IMR-90 (cell line): Measurements from ENCODE around the gene SRD5A1. TPM values are rescaled to one million over a fixed set of nuclear protein-coding genes. Genes with fewer than 3 reads are reported as not detected.
A peak's percentile ranks its signal among the peaks of the same experiment; 100 is the strongest.

Source experiments
- ATAC-seq: fragments of 200-7000 bp; cut with Tn5 transposase; 2 replicates; pipeline ENCODE4 v1.9.1; 2020; ENCODE audit warnings: low read depth, mild to moderate bottlenecking, moderate library complexity
- BruUV-seq: library from RNA; stranded (reverse); fragments of 400-500 nt; replicated peaks from 2 replicates; lab custom pipeline; 2021; lab: Mats Ljungman, UMichigan
- CTCF ChIA-PET: fragments of 300-600 bp; formaldehyde crosslinking; extraction: SDS; loops from one replicate; lab custom pipeline; 2021; ENCODE audit warnings: antibody characterized with exemption; lab: Yijun Ruan, JAX
- POLR2A ChIA-PET: fragments of 300-600 bp; sonication (Branson Sonifier 250); formaldehyde crosslinking; loops from one replicate; lab custom pipeline; 2022; ENCODE audit warnings: antibody characterized with exemption; ENCODE audit not compliant: unreplicated experiment; lab: Charles Lee
- DNase-seq: peaks from one replicate; pipeline ENCODE4 v3.0.0; 2013
- H2AFZ ChIP-seq: replicated peaks from 2 replicates; pipeline ENCODE3; 2013; ENCODE audit warnings: low read length, mild to moderate bottlenecking; ENCODE audit not compliant: poor library complexity
- H2AK5ac ChIP-seq: 2 replicates; pipeline ENCODE4 v1.6.1; 2013; ENCODE audit warnings: low read depth, low read length, inconsistent platforms
- H2AK9ac ChIP-seq: replicated peaks from 2 replicates; pipeline ENCODE3; 2013; ENCODE audit warnings: mild to moderate bottlenecking, low read depth, low read length, moderate library complexity; ENCODE audit not compliant: poor library complexity
- H2BK120ac ChIP-seq: 2 replicates; pipeline ENCODE4 v1.6.1; 2013; ENCODE audit warnings: low read depth, low read length, inconsistent platforms
- H2BK15ac ChIP-seq: 3 replicates; pipeline ENCODE4 v1.6.1; 2013; ENCODE audit warnings: low read depth, low read length, inconsistent platforms
- H2BK20ac ChIP-seq: 2 replicates; pipeline ENCODE4 v1.6.1; 2013; ENCODE audit warnings: low read depth, mild to moderate bottlenecking, inconsistent platforms, low read length, moderate library complexity
- H2BK5ac ChIP-seq: 2 replicates; pipeline ENCODE4 v1.6.1; 2013; ENCODE audit warnings: mild to moderate bottlenecking, low read depth, low read length, inconsistent platforms; ENCODE audit not compliant: poor library complexity, severe bottlenecking
- H3K14ac ChIP-seq: replicated peaks from 2 replicates; pipeline ENCODE4 v1.6.1; 2013; ENCODE audit warnings: low read depth, low read length, inconsistent platforms
- H3K18ac ChIP-seq: 2 replicates; pipeline ENCODE4 v1.6.1; 2013; ENCODE audit warnings: low read depth, low read length, control low read depth
- H3K23ac ChIP-seq: 2 replicates; pipeline ENCODE4 v1.6.1; 2013; ENCODE audit warnings: low read depth, low read length, inconsistent platforms
- H3K27ac ChIP-seq: 2 replicates; pipeline ENCODE4 v1.5.1; 2013; ENCODE audit warnings: mild to moderate bottlenecking, control low read depth, low read length; ENCODE audit not compliant: insufficient read depth
- H3K27me3 ChIP-seq: 2 replicates; pipeline ENCODE4 v1.6.1; 2013; ENCODE audit warnings: low read length; ENCODE audit not compliant: control insufficient read depth, insufficient read depth
- H3K36me3 ChIP-seq: 2 replicates; pipeline ENCODE4 v1.6.1; 2013; ENCODE audit warnings: low read length, mixed read lengths; ENCODE audit not compliant: control insufficient read depth, insufficient read depth
- H3K4ac ChIP-seq: 2 replicates; pipeline ENCODE4 v1.6.1; 2013; ENCODE audit warnings: low read depth, low read length, inconsistent platforms
- H3K4me1 ChIP-seq: 2 replicates; pipeline ENCODE4 v1.6.1; 2013; ENCODE audit warnings: low read length, mixed read lengths; ENCODE audit not compliant: control insufficient read depth, insufficient read depth
- H3K4me2 ChIP-seq: 2 replicates; pipeline ENCODE4 v1.6.1; 2013; ENCODE audit warnings: low read depth, mild to moderate bottlenecking, control low read depth, low read length, moderate library complexity
- H3K4me3 ChIP-seq: 2 replicates; pipeline ENCODE4 v1.5.1; 2013; ENCODE audit warnings: low read depth, mild to moderate bottlenecking, control low read depth, low read length, moderate library complexity; ENCODE audit not compliant: insufficient read depth
- H3K56ac ChIP-seq: 2 replicates; pipeline ENCODE4 v1.6.1; 2013; ENCODE audit warnings: low read length, inconsistent platforms; ENCODE audit not compliant: insufficient read depth; ENCODE audit errors: extremely low read depth
- H3K79me1 ChIP-seq, 2 experiments: 2 replicates each; pipeline ENCODE4 v1.6.1; 2013; ENCODE audit warnings: low read length in 2 of 2, inconsistent platforms in 1 of 2, low read depth in 1 of 2
- H3K9ac ChIP-seq: 2 replicates; pipeline ENCODE4 v1.6.1; 2013; ENCODE audit warnings: low read depth, low read length, control low read depth
- H3K9me1 ChIP-seq: 2 replicates; pipeline ENCODE4 v1.6.1; 2013; ENCODE audit warnings: low read length, inconsistent platforms; ENCODE audit not compliant: insufficient read depth
- H3K9me3 ChIP-seq: 2 replicates; pipeline ENCODE4 v1.6.1; 2013; ENCODE audit warnings: low read length; ENCODE audit not compliant: control insufficient read depth, insufficient read depth
- H4K20me1 ChIP-seq: 2 replicates; pipeline ENCODE4 v1.6.1; 2013; ENCODE audit warnings: low read length, inconsistent platforms; ENCODE audit not compliant: insufficient read depth
- H4K5ac ChIP-seq: 2 replicates; pipeline ENCODE4 v1.6.1; 2013; ENCODE audit warnings: mild to moderate bottlenecking, low read depth, low read length, control low read depth
- H4K8ac ChIP-seq, 2 experiments: 2 replicates each; pipeline ENCODE4 v1.6.1; 2013; ENCODE audit warnings: low read depth in 2 of 2, low read length in 2 of 2, control low read depth in 1 of 2, inconsistent platforms in 1 of 2
- H4K91ac ChIP-seq: 2 replicates; pipeline ENCODE4 v1.6.1; 2013; ENCODE audit warnings: low read depth, low read length, inconsistent platforms; ENCODE audit not compliant: insufficient read depth
- BHLHE40 ChIP-seq: fragments of 150-350 bp; IDR thresholded peaks from 2 replicates; pipeline ENCODE4 v1.6.1; 2016; ENCODE audit warnings: mild to moderate bottlenecking, low read depth, low read length
- MAZ ChIP-seq: IDR thresholded peaks from 2 replicates; pipeline ENCODE4 v1.6.1; 2012; ENCODE audit warnings: low read depth, mild to moderate bottlenecking, low read length, improper control_type of control experiment, moderate library complexity, borderline replicate concordance
- MXI1 ChIP-seq: IDR thresholded peaks from 2 replicates; pipeline ENCODE4 v1.6.1; 2012; ENCODE audit warnings: low read depth, mild to moderate bottlenecking, low read length, moderate library complexity, borderline replicate concordance
- NFE2L2 ChIP-seq: fragments of 150-350 bp; IDR thresholded peaks from 2 replicates; pipeline ENCODE4 v1.6.1; 2016; ENCODE audit warnings: low read depth, mild to moderate bottlenecking, low read length
- RAD21 ChIP-seq: IDR thresholded peaks from 2 replicates; pipeline ENCODE4 v1.6.1; 2012; ENCODE audit warnings: low read length, improper control_type of control experiment
- RCOR1 ChIP-seq: IDR thresholded peaks from 2 replicates; pipeline ENCODE4 v1.6.1; 2012; ENCODE audit warnings: mild to moderate bottlenecking, low read length, improper control_type of control experiment; ENCODE audit not compliant: insufficient replicate concordance
- WGBS, 2 experiments: methylation state at CpG; one replicate each; pipeline versions ENCODE4 v1.1.5 to v1.1.7; 2013; ENCODE audit warnings: missing lambda C conversion rate in 2 of 2; ENCODE audit not compliant: insufficient read length in 1 of 2; ENCODE audit errors: extremely low coverage in 2 of 2; 5-methylcytosine and 5-hydroxymethylcytosine counted together
- dilution Hi-C: fragments of 300-500 bp; cut with HindIII; formaldehyde crosslinking; loops from one replicate; pipeline ENCODE4 v1.14.3; 2018; ENCODE audit warnings: low sequenced_read_pairs; ENCODE audit not compliant: unreplicated experiment
- in situ Hi-C: fragments of 300-500 bp; cut with MboI; formaldehyde crosslinking; loops from 3 replicates; pipeline ENCODE4 v1.14.3; 2019; ENCODE audit warnings: low sequenced_read_pairs, inconsistent platforms, mixed read lengths
- intact Hi-C: fragments of 100-400 bp; cut with micrococcal nuclease; formaldehyde crosslinking; loops from 2 replicates; pipeline ENCODE4 v1.10.0; 2022
- polyA plus RNA-seq, 3 experiments: library from polyadenylated mRNA; depleted of rRNA; stranded (reverse); fragments of >200 nt; gene quantifications; 2 replicates each; pipeline ENCODE4 v1.2.3, GENCODE V29; 2012; ENCODE audit warnings: low replicate concordance in 1 of 3
- total RNA-seq: library from RNA; depleted of rRNA; stranded (reverse); fragments of >200 nt; gene quantifications from 2 replicates; pipeline ENCODE4 v1.2.3, GENCODE V29; 2012

The SRD5A1 gene
- total and polyA plus RNA-seq, 2 of the 4 experiments (the other 2 are of a cell fraction) = 6.3 to 18.2 TPM

- no peak for TF ChIP-seq RCOR1
- no peak for TF ChIP-seq MAZ
- TF ChIP-seq BHLHE40 = no peak
- TF ChIP-seq MXI1 = no peak
- TF ChIP-seq NFE2L2 = no peak
- TF ChIP-seq RAD21 = no peak
- H2BK20ac ChIP-seq = no peak overlapping the region
- peaks cover 0 to 57% of the 10 kb centered on the region in 2 experiments; a peak in 2 of 4 replicates for H3K79me1 ChIP-seq
- DNase-seq (no peak), ATAC-seq (no peak)
- no peak overlapping the region for H2BK15ac ChIP-seq
- peaks cover 37% of the 10 kb centered on the region for H3K4me1 ChIP-seq
- no TSS peak for BruUV-seq
- H4K5ac ChIP-seq = no peak overlapping the region
- no peak overlapping the region for H3K56ac ChIP-seq
- no peak overlapping the region for H3K18ac ChIP-seq
- H2AK9ac ChIP-seq = no peak overlapping the region
- no peak overlapping the region for H3K27ac ChIP-seq
- H3K36me3 ChIP-seq = no peaks in the 10 kb centered on the region; the same call in 1 of the 2 replicates
- intact Hi-C loops = no loop called here
- 0 out of 2 replicates have a peak overlapping the region, but pooled peaks have one; percentile 51 for H2AK5ac ChIP-seq
- no peak overlapping the region for H2BK5ac ChIP-seq
- 0 out of 2 replicates have a peak overlapping the region, but pooled peaks have one; percentile 29 for H3K23ac ChIP-seq
- ChIA-PET POLR2A (no interaction called here), CTCF (no interaction called here)
- no peaks in the 10 kb centered on the region for H3K27me3 ChIP-seq
- peaks cover 48% of the 10 kb centered on the region for H3K9me1 ChIP-seq
- 0 out of 2 replicates have a peak overlapping the region, but pooled peaks have one; percentile 21 for H3K14ac ChIP-seq
- no peak overlapping the region for H3K9ac ChIP-seq
- H4K91ac ChIP-seq = no peak overlapping the region
- in situ Hi-C loops = no loop called here
- dilution Hi-C loops = no loop called here
- peak overlapping the region; percentile 100; the same call in 1 of the 2 replicates for H3K4me2 ChIP-seq
- H2BK120ac ChIP-seq = no peak overlapping the region
- H2AFZ ChIP-seq = peak overlapping the region; percentile 57
- H4K8ac ChIP-seq = no peak overlapping the region
- no peak overlapping the region for H3K4me3 ChIP-seq
- WGBS, 2 experiments = no CpG with 5 or more reads among the region's 4 CpGs
- H4K20me1 ChIP-seq = peaks cover 75% of the 10 kb centered on the region
- H3K9me3 ChIP-seq = no peaks in the 10 kb centered on the region
- H3K4ac ChIP-seq = no peak overlapping the region
These were observed 83.4 kb downstream of the SRD5A1 start for GRCh38 chr5:6716629-6717149.
